D721Med (cell line): ENCODE measurements around the gene TMEM219.
"Not testable (repeated sequence)": the region's sequence is repeated elsewhere in the genome, so short reads cannot be mapped to it uniquely, and the experiment has no call there.

Source experiments
- DNase-seq: peaks from one replicate; pipeline ENCODE4 v3.0.0; 2011; ENCODE audit warnings: low spot score; ENCODE audit not compliant: insufficient read length
- FAIRE-seq: peaks from 2 replicates; lab custom pipeline; 2011; peaks lifted over from hg19 to GRCh38; lab: Jason Lieb, UNC
- TF ChIP-seq, protein P1 (sequence below): IDR thresholded peaks from 2 replicates; pipeline ENCODE4 v1.5.1; 2012; ENCODE audit warnings: mild to moderate bottlenecking, control low read depth; ENCODE audit not compliant: insufficient read depth; ENCODE audit errors: missing control alignments

Gene TMEM219

DNA sequence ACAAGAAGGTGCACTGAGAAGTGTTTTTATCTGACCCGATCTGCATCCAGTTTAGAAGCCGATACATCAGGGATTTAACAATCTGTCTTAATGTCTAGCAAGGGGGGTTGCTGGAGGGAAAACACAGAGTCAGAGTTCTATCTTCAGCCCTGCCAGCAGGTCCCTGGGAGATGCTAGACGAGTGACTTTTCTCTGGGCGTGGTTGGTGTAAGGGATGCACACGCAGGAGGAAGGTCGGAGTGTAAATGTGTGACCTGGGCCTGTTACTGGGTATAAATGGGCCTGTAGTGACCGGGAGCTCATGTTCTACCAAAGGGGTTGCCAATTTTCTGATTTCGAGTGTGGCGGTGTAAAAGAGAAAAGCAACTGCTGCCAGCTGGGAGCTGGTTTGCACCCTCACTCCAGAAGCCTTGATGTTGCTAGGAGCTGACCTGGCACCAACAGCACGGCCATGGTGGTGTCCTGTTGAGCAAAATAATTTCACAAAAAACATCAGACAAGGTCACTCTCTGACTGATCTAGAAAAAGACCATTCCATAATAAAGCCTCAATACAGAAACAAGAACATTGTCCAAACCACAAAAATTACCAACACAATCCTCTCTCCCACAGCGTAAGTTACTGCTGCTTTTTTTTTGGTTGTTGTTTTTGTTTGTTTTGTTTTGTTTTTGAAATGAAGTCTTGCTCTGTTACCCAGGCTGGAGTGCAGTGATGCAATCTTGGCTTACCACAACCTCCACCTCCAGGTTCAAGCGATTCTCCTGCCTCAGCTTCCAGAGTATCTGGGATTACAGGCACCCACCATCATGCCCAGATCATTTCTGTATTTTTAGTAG is 34.6 kb upstream of the TMEM219 start:
- TF ChIP-seq, protein P1, sequence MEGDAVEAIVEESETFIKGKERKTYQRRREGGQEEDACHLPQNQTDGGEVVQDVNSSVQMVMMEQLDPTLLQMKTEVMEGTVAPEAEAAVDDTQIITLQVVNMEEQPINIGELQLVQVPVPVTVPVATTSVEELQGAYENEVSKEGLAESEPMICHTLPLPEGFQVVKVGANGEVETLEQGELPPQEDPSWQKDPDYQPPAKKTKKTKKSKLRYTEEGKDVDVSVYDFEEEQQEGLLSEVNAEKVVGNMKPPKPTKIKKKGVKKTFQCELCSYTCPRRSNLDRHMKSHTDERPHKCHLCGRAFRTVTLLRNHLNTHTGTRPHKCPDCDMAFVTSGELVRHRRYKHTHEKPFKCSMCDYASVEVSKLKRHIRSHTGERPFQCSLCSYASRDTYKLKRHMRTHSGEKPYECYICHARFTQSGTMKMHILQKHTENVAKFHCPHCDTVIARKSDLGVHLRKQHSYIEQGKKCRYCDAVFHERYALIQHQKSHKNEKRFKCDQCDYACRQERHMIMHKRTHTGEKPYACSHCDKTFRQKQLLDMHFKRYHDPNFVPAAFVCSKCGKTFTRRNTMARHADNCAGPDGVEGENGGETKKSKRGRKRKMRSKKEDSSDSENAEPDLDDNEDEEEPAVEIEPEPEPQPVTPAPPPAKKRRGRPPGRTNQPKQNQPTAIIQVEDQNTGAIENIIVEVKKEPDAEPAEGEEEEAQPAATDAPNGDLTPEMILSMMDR, result no peak
- no peak for DNase-seq
- FAIRE-seq, result no peak

DNA sequence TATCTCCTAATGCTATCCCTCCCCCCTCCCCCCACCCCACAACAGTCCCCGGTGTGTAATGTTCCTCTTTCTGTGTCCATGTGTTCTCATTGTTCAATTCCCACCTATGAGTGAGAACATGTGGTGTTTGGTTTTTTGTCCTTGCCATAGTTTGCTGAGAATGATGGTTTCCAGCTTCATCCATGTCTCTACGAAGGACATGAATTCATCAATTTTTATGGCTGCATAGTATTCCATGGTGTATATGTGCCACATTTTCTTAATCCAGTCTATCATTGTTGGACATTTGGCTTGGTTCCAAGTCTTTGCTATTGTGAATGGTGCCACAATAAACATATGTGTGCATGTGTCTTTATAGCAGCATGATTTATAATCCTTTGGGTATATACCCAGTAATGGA is 30.1 kb upstream of the TMEM219 start:
- not testable (repeated sequence) for DNase-seq, FAIRE-seq

DNA sequence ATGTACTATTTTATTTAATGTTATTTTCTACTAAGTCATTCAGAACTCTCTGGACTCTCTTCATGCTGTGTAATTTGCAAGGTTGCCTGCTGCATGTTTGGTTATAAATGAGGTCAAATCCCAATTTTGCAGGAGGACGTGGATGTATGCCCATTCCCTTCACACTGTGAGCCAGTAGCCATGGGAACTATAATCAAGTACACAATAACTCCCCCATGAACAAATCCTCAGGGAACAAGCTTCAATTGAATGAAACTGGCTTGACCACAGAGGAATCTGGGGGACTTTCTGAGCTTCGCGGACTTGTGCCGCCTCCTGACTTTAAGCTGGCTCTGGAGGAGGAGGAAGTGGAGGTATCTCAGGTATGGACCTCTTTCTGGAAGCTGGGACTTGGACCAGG is 21.2 kb upstream of the TMEM219 start:
- TF ChIP-seq, protein P1, result no peak
- no peak for DNase-seq
- FAIRE-seq, result no peak

- TF ChIP-seq, protein P1, result no peak
- FAIRE-seq, result no peak
- no peak for DNase-seq
Measured at GRCh38 chr16:29943846-29944799, 17.8 kb upstream of the TMEM219 start.

DNA sequence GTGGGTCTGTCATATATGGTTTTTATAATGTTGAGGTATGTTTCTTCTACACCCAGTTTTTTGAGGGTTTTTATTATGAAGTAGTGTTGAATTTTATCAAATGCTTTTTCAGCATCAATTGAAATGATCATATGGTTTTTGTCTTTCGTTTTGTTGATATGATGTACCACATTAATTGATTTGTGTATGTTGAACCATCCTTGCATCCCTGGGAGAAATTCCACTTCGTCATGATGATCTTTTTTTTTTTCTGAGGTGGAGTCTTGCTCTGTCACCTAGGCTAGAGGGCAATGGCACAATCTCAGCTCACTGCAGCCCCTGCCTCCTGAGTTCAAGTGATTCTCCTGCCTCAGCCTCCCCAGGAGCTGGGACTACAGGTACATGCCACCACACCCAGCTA is 14.0 kb upstream of the TMEM219 start:
- FAIRE-seq (no peak), DNase-seq (no peak)
- TF ChIP-seq, protein P1, result no peak

DNA sequence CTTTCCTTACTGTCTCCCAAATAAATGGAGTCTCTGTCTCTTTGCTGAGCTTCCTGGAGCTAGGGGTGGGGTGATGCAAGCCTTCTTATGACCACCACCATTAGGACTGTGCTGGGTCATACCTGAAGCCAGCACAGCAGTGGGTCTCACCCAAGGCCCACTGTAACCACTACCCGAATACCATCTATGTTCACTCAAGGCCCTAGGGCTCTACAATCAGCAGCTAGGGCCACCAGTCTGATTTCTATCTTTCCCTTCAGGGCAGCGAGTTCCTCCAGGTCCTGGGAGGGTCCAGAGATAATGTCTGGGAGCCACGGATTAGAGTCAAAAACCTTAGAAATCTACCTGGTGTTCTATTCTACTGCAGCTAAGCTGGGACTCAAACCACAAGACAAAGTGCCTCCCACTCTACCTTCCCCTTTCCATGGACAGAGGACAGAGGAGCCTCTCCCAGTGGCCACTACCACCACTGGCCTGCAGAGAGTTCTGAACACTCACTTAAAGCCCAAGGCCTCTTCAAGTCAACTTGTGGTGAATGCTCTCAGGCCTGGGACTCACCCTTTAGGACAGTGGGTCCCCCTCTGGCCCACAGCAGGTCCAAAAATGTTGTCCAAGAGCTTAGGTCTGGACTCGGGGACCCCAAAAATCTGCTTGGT is 10.9 kb upstream of the TMEM219 start:
- TF ChIP-seq, protein P1, result no peak
- DNase-seq (no peak), FAIRE-seq (no peak)
